Measurements from ENCODE around the gene RCAN3.
"Not testable (repeated sequence)": the region's sequence is repeated elsewhere in the genome, so short reads cannot be mapped to it uniquely, and the experiment has no call there.

The RCAN3 gene

DNA sequence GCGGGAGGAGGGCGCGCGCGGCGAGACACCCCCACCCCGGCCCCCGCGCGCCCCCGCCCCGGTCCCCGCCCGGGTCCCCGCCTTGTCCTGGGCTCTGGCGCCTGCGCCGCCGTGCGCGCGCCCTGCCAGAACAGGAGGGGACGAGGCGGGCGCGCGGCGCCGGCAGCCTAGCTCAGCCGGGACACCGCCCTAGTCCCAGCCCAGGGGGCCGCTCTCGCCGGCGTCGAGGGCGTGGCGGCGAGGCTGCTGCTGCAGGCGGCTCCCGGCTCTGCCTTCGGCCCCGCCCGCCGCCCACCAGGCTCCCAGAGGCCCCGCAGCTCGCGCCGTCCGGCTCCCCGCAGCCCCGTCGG, at the start of gene RCAN3:
Gene RCAN3, plus strand, starts transcription at position 128 of the 350 bp plus-strand sequence. CDS start 11,537 bp downstream, outside the sequence.
- TF ChIP-seq, protein P1, sequence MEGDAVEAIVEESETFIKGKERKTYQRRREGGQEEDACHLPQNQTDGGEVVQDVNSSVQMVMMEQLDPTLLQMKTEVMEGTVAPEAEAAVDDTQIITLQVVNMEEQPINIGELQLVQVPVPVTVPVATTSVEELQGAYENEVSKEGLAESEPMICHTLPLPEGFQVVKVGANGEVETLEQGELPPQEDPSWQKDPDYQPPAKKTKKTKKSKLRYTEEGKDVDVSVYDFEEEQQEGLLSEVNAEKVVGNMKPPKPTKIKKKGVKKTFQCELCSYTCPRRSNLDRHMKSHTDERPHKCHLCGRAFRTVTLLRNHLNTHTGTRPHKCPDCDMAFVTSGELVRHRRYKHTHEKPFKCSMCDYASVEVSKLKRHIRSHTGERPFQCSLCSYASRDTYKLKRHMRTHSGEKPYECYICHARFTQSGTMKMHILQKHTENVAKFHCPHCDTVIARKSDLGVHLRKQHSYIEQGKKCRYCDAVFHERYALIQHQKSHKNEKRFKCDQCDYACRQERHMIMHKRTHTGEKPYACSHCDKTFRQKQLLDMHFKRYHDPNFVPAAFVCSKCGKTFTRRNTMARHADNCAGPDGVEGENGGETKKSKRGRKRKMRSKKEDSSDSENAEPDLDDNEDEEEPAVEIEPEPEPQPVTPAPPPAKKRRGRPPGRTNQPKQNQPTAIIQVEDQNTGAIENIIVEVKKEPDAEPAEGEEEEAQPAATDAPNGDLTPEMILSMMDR (IDR thresholded peaks at IDR 0.05; ENCODE audit: low read length, missing control alignments) = no peak
- peak within 1 kb of the TSS; percentile 62 for H3K4me3 ChIP-seq (replicated peaks; ENCODE audit: low read depth, low read length)
- peak; percentile 68 for DNase-seq (ENCODE audit: low read depth)

DNA sequence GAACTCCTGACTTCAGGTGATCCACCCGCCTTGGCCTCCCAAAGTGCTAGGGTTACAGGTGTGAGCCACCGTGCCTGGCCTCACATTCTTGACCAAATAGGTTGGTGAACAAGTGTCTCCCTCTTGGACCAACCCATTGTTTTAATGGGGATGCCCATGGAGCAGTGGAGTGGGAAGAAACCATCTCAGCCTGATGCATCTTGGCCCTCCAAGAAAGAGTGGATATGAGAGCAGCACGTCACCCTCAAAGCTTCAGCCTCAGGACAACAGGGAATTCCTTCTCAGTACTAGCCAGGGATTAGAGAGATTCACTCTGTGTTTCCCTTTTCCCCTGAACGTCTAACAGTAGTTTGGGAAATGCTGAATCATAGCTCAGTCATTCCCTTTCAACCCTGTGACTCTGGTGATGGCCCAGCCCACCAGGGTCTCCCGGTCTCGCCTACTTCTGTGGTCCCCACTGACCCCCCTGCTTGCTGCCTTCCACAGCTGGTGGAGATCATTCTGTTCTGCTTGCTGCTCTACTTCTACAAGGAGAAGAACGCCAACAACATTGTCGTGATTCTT, 49.6 kb upstream of the RCAN3 start:
- H3K4me3 ChIP-seq (replicated peaks; ENCODE audit: low read depth, low read length) = no peak overlapping the region
- TF ChIP-seq, protein P1 (IDR thresholded peaks at IDR 0.05; ENCODE audit: low read length, missing control alignments) = no peak

DNA sequence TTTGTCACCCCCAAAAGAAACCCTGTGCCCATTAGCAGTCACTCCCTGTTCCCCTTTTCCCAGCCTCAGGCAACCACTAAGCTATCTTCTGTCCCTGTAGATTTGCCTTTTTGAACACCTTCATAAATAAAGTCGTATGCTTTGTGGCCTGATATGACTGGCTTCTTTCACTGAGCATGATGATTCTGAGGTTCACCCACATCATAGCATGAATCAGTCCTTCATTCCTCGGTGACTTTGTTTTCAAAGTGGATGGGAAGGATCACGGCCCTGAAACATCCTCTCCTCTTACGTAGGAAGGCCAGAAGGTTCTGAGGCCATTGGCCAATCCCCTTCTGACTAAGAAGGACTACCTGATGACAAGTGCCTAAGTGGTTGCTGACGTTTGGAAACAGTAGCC, 48.0 kb upstream of the RCAN3 start:
- no peak overlapping the region for H3K4me3 ChIP-seq (replicated peaks; ENCODE audit: low read depth, low read length)
- no peak for DNase-seq (ENCODE audit: low read depth)
- TF ChIP-seq, protein P1 (IDR thresholded peaks at IDR 0.05; ENCODE audit: low read length, missing control alignments) = no peak

More for the DNA sequence above, 49.6 kb upstream of the RCAN3 start:
- DNase-seq (ENCODE audit: low read depth) = no peak

DNA sequence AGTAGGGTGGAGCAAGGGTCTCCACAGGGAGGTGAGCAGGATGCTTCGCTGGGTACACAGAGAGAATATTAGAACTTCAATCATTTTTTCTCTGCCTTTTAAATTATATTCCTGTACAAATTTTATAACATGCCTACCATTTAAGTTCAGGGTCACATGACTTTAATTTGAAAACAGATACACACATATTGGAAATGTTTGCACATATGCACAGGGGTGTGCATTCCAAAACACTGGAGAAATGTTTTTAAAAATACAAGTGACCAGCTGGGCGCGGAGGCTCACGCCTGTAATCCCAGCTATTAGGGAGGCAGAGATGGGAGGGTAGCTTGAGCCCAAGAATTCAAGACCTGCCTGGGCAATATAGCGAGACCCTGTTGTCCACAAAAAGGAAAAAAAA, 47.4 kb upstream of the RCAN3 start:
- no peak for DNase-seq (ENCODE audit: low read depth)
- H3K4me3 ChIP-seq (replicated peaks; ENCODE audit: low read depth, low read length) = no peak overlapping the region
- TF ChIP-seq, protein P1 (IDR thresholded peaks at IDR 0.05; ENCODE audit: low read length, missing control alignments) = no peak

DNA sequence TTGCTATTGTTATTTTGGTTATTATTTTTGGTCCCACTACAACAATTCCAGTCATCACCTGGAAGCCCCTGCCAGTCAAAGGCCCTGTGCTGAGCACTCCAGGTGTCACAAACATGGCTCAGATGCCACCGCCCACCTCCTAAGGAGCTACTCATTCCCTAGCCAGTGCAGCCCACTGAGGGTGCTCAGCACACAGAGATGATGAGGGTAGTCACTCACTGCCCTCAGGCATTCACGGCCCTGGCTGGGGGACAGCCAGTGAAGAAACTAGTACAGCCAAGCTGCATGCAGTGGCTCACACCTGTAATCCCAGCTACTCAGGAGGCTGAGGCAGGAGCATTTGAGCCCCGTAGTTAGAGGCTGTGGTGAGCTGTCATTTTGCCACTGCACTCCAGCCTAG, 44.8 kb upstream of the RCAN3 start:
- no peak overlapping the region for H3K4me3 ChIP-seq (replicated peaks; ENCODE audit: low read depth, low read length)
- TF ChIP-seq, protein P1 (IDR thresholded peaks at IDR 0.05; ENCODE audit: low read length, missing control alignments) = no peak
- DNase-seq (ENCODE audit: low read depth) = no peak

DNA sequence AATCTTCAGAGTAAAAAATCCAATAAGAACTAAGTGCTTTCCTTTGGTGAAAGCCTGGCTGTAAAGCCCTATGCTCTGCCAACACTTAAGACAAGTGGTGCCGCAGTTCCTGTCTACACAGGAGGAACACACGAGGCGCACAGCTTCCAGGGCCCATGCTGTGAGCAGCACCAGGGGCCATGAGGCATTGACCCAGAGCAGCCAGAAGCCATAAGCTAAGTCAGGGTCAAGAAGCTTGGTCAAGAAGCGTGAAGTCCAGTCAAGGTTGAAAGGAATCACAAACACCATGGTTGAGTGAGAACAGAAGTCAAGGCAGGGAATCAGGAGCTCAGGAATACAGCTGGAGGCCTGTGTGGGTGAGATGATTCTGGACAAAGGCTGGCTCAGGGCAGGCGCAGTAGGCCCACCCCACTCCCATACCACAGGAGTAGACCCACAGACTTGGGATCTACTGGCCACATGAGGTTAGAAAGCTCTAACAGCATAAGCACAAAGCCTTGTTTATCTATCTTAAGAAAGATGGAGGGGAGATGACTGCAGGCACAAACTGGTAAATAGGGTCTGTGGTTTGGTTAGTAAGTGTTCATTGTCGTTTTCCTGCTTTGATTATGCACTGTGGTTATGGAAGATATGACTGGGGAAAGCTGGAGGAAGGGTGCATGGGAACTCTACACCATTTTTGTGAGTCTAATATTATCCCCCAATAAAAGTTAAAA, 42.9 kb upstream of the RCAN3 start:
- H3K4me3 ChIP-seq (replicated peaks; ENCODE audit: low read depth, low read length) = no peak overlapping the region
- TF ChIP-seq, protein P1 (IDR thresholded peaks at IDR 0.05; ENCODE audit: low read length, missing control alignments) = no peak
- DNase-seq (ENCODE audit: low read depth) = no peak

DNA sequence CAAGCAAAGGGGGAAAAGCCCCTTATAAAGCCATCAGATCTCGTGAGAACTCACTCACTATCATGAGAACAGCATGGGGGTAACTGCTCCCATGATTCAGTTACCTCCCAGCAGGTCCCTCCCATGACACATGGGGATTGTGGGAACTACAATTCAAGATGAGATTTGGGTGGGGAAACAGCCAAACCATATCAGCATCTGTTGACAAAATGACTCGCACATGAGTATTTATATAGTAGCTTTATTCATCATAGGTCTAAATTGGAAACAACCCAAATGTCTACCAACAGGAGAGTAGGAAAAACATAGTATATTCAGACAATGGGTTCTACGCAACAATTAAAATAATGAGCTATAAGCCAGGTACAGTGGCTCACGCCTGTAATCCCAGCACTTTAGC, 40.5 kb upstream of the RCAN3 start:
- DNase-seq (ENCODE audit: low read depth) = not testable (repeated sequence)

More for the DNA sequence above, 40.5 kb upstream of the RCAN3 start:
- H3K4me3 ChIP-seq (replicated peaks; ENCODE audit: low read depth, low read length) = not testable (repeated sequence)

All from fibroblast of pulmonary artery (primary cell).